ENCODE data around the gene XYLT1. TPM values are rescaled to one million over a fixed set of nuclear protein-coding genes. Genes with fewer than 3 reads are reported as not detected.
A peak's percentile ranks its signal among the peaks of the same experiment; 100 is the strongest.

Gene XYLT1
- total RNA-seq, 4 donors from 2014 or later = 6.6 to 17.2 (median 10.0) TPM

GRCh38 chr16:17386229-17386628 lies 84.5 kb downstream of the XYLT1 start:
- 38 to 87% methylated on average over 3 of the region's 3 CpGs for WGBS, 2 donors
- peaks cover 0 to 38% (median 0%) of the 10 kb centered on the region in 3 donors for H3K4me1 ChIP-seq

GRCh38 chr16:17384471-17384870 lies 86.3 kb downstream of the XYLT1 start:
- peak overlapping the region in 3 of 4 donors; percentile 60 to 79 (median 67) for H3K27ac ChIP-seq
- peaks cover 0 to 49% (median under 1%) of the 10 kb centered on the region in 3 donors for H3K4me1 ChIP-seq
- intact Hi-C loops (cut with DNase I) = no loop called here
- WGBS, 2 donors = 65 to 83% methylated on average over 5 of the region's 5 CpGs
- no peaks in the 10 kb centered on the region for H3K36me3 ChIP-seq
- no peak overlapping the region for H3K4me3 ChIP-seq
- TF ChIP-seq POLR2A (IDR thresholded peaks at IDR 0.05) = no peak
- TF ChIP-seq CTCF (IDR thresholded peaks at IDR 0.05) = no peak
- DNase-seq = no peak
- H3K9me3 ChIP-seq = no peaks in the 10 kb centered on the region
- H3K27me3 ChIP-seq = no peaks in the 10 kb centered on the region

More at GRCh38 chr16:17386229-17386628, 84.5 kb downstream of the XYLT1 start:
- TF ChIP-seq POLR2A (IDR thresholded peaks at IDR 0.05) (no peak), CTCF (IDR thresholded peaks at IDR 0.05) (no peak)
- Histone ChIP-seq H3K9me3 (no peaks in the 10 kb centered on the region), H3K27ac (peak overlapping the region in 1 of 4 donors; percentile 33), H3K4me3 (no peak overlapping the region), H3K36me3 (no peaks in the 10 kb centered on the region), H3K27me3 (no peaks in the 10 kb centered on the region)
- intact Hi-C loops (cut with DNase I) = no loop called here
- no peak for DNase-seq

GRCh38 chr16:17382949-17383863 lies 87.6 kb downstream of the XYLT1 start:
- no peaks in the 10 kb centered on the region for H3K27me3 ChIP-seq
- WGBS, 2 donors = 48 to 65% methylated on average over 14 of the region's 14 CpGs
- H3K36me3 ChIP-seq = no peaks in the 10 kb centered on the region
- no peak for DNase-seq
- no peaks in the 10 kb centered on the region for H3K9me3 ChIP-seq
- H3K4me3 ChIP-seq = no peak overlapping the region
- peaks cover 8 to 62% (median 12%) of the 10 kb centered on the region in 3 donors for H3K4me1 ChIP-seq
- TF ChIP-seq POLR2A (IDR thresholded peaks at IDR 0.05) = no peak
- no peak for TF ChIP-seq CTCF (IDR thresholded peaks at IDR 0.05)
- intact Hi-C loops (cut with DNase I) = no loop called here
- peak overlapping the region in 3 of 4 donors; percentile 67 to 79 (median 75) for H3K27ac ChIP-seq

GRCh38 chr16:17382514-17382913 lies 88.2 kb downstream of the XYLT1 start:
- WGBS, 2 donors = 67 to 88% methylated on average over 2 to 4 of the region's 6 CpGs
- TF ChIP-seq CTCF (IDR thresholded peaks at IDR 0.05) (no peak), POLR2A (IDR thresholded peaks at IDR 0.05) (no peak)
- intact Hi-C loops (cut with DNase I) = no loop called here
- Histone ChIP-seq H3K27ac (peak overlapping the region in 3 of 4 donors; percentile 67 to 79 (median 75)), H3K27me3 (no peaks in the 10 kb centered on the region), H3K36me3 (no peaks in the 10 kb centered on the region), H3K4me1 (peaks cover 8 to 69% (median 17%) of the 10 kb centered on the region in 3 donors), H3K4me3 (no peak overlapping the region), H3K9me3 (no peaks in the 10 kb centered on the region)
- no peak for DNase-seq

GRCh38 chr16:17381784-17382183 lies 89.0 kb downstream of the XYLT1 start:
- TF ChIP-seq CTCF (IDR thresholded peaks at IDR 0.05) = no peak
- no peak for TF ChIP-seq POLR2A (IDR thresholded peaks at IDR 0.05)
- 100% methylated on average over 1 of the region's 1 CpG for whole genome bisulfite sequencing, 2 donors
- Histone ChIP-seq H3K27me3 (no peaks in the 10 kb centered on the region), H3K4me1 (peaks cover 8 to 76% (median 24%) of the 10 kb centered on the region in 3 donors), H3K4me3 (no peak overlapping the region), H3K27ac (peak overlapping the region in 3 of 4 donors; percentile 75 to 79 (median 77)), H3K9me3 (no peaks in the 10 kb centered on the region), H3K36me3 (no peaks in the 10 kb centered on the region)
- intact Hi-C loops (cut with DNase I) = no loop called here
- no peak for DNase-seq

All from esophagus squamous epithelium (tissue), 5 donors.